Measurements from ENCODE around the gene GCG.

GRCh38 chr2:162172802-162173370 is 20.8 kb upstream of the GCG start:
- TF ChIP-seq RAD21 (IDR thresholded peaks at IDR 0.05) (no peak), CTCF (IDR thresholded peaks at IDR 0.05; ENCODE audit: low read depth, low read length, missing input control) (no peak), JUND (IDR thresholded peaks at IDR 0.05) (no peak), RXRA (IDR thresholded peaks at IDR 0.05) (no peak)
